ENCODE measurements around the gene HSDL1. TPM values are rescaled to one million over a fixed set of nuclear protein-coding genes. Genes with fewer than 3 reads are reported as not detected.
A peak's percentile ranks its signal among the peaks of the same experiment; 100 is the strongest.

Gene HSDL1
- total and polyA plus RNA-seq, 4 donors = 59.8 to 77.2 (median 71.6) TPM

DNA sequence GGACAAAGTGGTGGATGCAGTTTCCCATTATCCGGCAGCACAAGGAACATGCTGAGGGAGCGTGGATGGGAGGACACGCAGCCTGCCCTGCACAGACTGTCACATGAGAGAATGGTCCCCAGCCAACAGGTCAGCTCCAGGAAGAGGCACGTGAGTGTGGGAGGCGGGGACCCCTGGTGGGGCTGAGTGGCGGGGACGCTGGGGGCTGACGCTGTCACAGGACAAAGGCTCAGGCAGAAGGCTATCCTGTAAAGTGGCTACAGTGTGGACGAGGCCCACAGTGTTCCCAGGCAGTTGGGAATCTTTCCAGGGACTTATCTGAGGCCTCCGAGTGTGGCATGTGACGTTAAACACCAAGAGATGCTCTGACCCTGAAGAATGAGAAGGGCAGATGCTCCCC lies 58.6 kb downstream of the HSDL1 start:
- H3K4me1 ChIP-seq (ENCODE audit: control insufficient read depth, insufficient read depth, low read length) = peaks cover 20% of the 10 kb centered on the region
- H3K4me3 ChIP-seq (ENCODE audit: low read depth, low read length) = no peak overlapping the region
- no peak overlapping the region for H3K27ac ChIP-seq (ENCODE audit: low read depth, low read length)
- peaks cover 67% of the 10 kb centered on the region for H3K36me3 ChIP-seq (ENCODE audit: control insufficient read depth, insufficient read depth, low read length)
- no peak for DNase-seq (ENCODE audit: low read depth in 4 of 6, low spot score in 6 of 6)
- no peaks in the 10 kb centered on the region for H3K9me3 ChIP-seq (ENCODE audit: control insufficient read depth, insufficient read depth, low read length)
- 69% methylated on average over 11 of the region's 11 CpGs for WGBS (ENCODE audit: insufficient coverage)
- H3K27me3 ChIP-seq (ENCODE audit: control insufficient read depth, insufficient read depth, low read length) = no peaks in the 10 kb centered on the region

DNA sequence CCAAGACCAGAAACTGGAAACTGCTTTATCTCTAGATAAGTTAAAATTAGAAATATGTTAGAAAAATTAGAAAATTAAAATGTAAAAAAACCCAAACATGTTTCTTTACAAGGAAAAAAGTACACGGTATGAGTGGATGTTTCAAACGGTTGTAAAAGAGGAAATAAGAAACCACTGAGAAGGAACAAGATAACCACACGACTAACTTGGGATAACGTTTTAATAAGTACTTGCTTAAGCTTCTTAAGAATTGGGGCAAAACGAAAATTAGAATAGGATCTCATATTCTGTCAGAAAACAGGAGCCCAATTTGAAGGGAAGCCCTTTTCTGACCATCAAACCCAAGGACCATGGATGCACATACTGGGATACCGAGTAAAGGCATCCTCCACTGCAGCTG lies 59.2 kb downstream of the HSDL1 start:
- peaks cover 68% of the 10 kb centered on the region for H3K36me3 ChIP-seq (ENCODE audit: control insufficient read depth, insufficient read depth, low read length)
- H3K4me3 ChIP-seq (ENCODE audit: low read depth, low read length) = no peak overlapping the region
- peaks cover 20% of the 10 kb centered on the region for H3K4me1 ChIP-seq (ENCODE audit: control insufficient read depth, insufficient read depth, low read length)
- H3K9me3 ChIP-seq (ENCODE audit: control insufficient read depth, insufficient read depth, low read length) = no peaks in the 10 kb centered on the region
- no peak overlapping the region for H3K27ac ChIP-seq (ENCODE audit: low read depth, low read length)
- DNase-seq (ENCODE audit: low read depth in 4 of 6, low spot score in 6 of 6) = no peak
- H3K27me3 ChIP-seq (ENCODE audit: control insufficient read depth, insufficient read depth, low read length) = no peaks in the 10 kb centered on the region
- 82% methylated on average over 2 of the region's 6 CpGs for WGBS (ENCODE audit: insufficient coverage)

DNA sequence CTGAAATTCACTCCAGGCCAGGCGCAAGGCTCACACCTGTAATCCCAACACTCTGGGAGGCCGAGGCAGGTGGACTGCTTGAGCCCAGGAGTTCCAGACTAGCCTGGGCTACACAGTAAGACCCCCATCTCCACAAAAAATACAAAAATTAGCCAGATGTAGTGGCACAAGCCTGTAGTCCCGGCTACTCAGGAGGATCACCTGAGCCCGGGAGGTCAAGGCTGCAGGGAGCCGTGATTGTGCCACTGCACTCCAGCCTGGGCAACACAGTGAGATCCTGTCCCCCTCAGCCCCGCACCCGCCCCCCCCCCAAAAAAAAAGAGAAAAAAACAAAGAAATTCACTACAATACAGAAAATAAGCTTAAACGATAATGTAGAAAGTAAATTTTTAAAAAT lies 59.7 kb downstream of the HSDL1 start:
- no peaks in the 10 kb centered on the region for H3K9me3 ChIP-seq (ENCODE audit: control insufficient read depth, insufficient read depth, low read length)
- no peak for DNase-seq (ENCODE audit: low read depth in 4 of 6, low spot score in 6 of 6)
- H3K4me3 ChIP-seq (ENCODE audit: low read depth, low read length) = no peak overlapping the region
- H3K27ac ChIP-seq (ENCODE audit: low read depth, low read length) = no peak overlapping the region
- H3K27me3 ChIP-seq (ENCODE audit: control insufficient read depth, insufficient read depth, low read length) = no peaks in the 10 kb centered on the region
- WGBS (ENCODE audit: insufficient coverage) = 100% methylated on average over 3 of the region's 8 CpGs
- peaks cover 20% of the 10 kb centered on the region for H3K4me1 ChIP-seq (ENCODE audit: control insufficient read depth, insufficient read depth, low read length)
- peaks cover 71% of the 10 kb centered on the region for H3K36me3 ChIP-seq (ENCODE audit: control insufficient read depth, insufficient read depth, low read length)

DNA sequence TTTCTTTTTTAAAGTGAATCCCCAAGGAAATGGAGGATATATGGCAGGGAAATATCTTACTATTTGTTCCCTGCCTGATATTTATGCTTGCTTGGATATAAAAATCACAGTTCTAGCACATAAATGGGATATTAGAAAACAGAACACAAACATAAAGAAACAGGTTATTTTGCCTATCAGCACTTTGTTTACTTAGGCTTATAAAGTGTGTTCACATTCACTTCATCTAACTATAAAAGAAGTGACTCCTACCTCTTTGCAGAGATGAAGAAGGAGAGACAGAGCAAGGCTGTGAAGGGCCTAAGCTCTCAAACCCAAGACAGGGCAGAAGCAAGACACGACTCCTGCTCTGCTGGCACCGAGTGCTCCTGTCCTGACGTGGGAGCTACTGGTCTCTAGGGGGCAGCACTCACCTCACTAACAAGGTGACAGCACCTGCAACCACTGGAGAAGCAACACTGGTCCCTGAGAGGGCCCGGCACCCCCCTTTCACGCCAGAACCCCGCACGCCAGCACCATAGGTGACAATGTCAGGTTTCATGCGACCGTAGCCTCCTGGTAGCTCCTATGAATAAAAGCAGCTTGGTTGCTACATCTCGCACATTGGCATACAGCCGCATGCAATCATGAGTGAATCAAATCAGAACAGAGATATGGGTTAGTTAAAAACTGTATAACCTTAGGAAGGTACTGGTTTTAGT lies 60.3 kb downstream of the HSDL1 start:
- H3K4me1 ChIP-seq (ENCODE audit: control insufficient read depth, insufficient read depth, low read length) = peaks cover 20% of the 10 kb centered on the region
- no peaks in the 10 kb centered on the region for H3K27me3 ChIP-seq (ENCODE audit: control insufficient read depth, insufficient read depth, low read length)
- H3K9me3 ChIP-seq (ENCODE audit: control insufficient read depth, insufficient read depth, low read length) = no peaks in the 10 kb centered on the region
- H3K4me3 ChIP-seq (ENCODE audit: low read depth, low read length) = no peak overlapping the region
- DNase-seq (ENCODE audit: low read depth in 4 of 6, low spot score in 6 of 6) = peak in 2 of 6 donors; percentile 60 to 84
- WGBS (ENCODE audit: insufficient coverage) = 47% methylated on average over 11 of the region's 11 CpGs
- peaks cover 72% of the 10 kb centered on the region for H3K36me3 ChIP-seq (ENCODE audit: control insufficient read depth, insufficient read depth, low read length)
- no peak overlapping the region for H3K27ac ChIP-seq (ENCODE audit: low read depth, low read length)

DNA sequence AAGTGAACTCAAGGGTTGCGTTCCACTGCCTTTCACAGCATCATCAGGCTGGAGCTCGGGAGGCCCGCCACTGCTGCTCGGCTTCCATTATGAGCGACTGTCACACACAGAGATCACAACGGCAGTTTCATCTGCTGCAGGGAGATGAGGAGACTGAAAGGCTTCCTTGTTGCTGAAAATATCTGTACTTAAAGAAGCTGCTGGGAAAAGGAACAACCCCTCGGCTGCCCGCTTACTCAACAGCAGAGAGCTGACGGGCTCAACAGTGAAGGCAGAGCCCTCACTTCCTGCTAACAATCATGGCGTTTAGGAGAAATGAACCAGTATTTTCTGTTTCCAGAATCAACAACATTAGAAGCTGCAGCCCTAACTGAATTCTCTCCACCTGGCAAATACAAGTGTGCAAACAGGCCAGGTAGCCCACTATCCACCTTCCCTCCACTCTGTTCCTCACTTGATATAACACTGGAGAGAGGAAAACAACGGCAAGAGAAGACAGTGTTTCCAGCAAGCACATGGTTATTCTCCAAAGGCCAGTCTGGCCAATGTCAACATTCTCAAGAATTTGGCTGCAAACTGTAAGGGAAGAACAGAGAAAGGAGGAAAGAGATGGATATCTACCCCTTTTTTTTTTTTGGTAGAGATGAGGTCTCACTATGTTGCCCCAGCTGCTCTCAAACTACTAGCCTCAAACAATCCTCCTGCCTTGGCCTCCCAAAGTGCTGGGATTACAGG lies 62.0 kb downstream of the HSDL1 start:
- peaks cover 68% of the 10 kb centered on the region for H3K36me3 ChIP-seq (ENCODE audit: control insufficient read depth, insufficient read depth, low read length)
- no peaks in the 10 kb centered on the region for H3K27me3 ChIP-seq (ENCODE audit: control insufficient read depth, insufficient read depth, low read length)
- WGBS (ENCODE audit: insufficient coverage) = 47% methylated on average over 5 of the region's 11 CpGs
- peak in 3 of 6 donors; percentile 15 to 48 (median 21) for DNase-seq (ENCODE audit: low read depth in 4 of 6, low spot score in 6 of 6)
- H3K27ac ChIP-seq (ENCODE audit: low read depth, low read length) = peak overlapping the region; percentile 37
- H3K9me3 ChIP-seq (ENCODE audit: control insufficient read depth, insufficient read depth, low read length) = no peaks in the 10 kb centered on the region
- H3K4me1 ChIP-seq (ENCODE audit: control insufficient read depth, insufficient read depth, low read length) = peaks cover 17% of the 10 kb centered on the region
- H3K4me3 ChIP-seq (ENCODE audit: low read depth, low read length) = no peak overlapping the region

DNA sequence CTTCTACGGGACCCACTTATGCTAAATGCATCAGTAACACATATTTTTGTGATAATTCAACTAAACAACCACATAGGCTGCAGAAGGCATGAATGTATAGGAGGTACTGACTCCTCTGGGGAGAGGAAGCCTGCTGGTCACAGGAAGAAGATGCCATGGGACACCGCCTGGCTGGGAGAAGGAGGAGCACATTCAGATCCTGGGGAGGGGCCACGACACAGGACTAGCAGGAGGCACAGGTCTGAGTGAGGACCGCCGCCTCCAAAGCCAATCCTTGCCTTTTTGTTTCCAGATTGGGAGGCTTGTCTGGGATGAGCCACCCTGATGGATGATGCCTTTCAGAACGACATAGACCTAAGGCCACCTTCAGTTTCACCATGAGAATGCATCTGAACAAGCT lies 62.9 kb downstream of the HSDL1 start:
- H3K9me3 ChIP-seq (ENCODE audit: control insufficient read depth, insufficient read depth, low read length) = no peaks in the 10 kb centered on the region
- 81% methylated on average over 5 of the region's 6 CpGs for WGBS (ENCODE audit: insufficient coverage)
- no peak overlapping the region for H3K4me3 ChIP-seq (ENCODE audit: low read depth, low read length)
- no peak overlapping the region for H3K27ac ChIP-seq (ENCODE audit: low read depth, low read length)
- no peaks in the 10 kb centered on the region for H3K27me3 ChIP-seq (ENCODE audit: control insufficient read depth, insufficient read depth, low read length)
- H3K36me3 ChIP-seq (ENCODE audit: control insufficient read depth, insufficient read depth, low read length) = peaks cover 63% of the 10 kb centered on the region
- no peak for DNase-seq (ENCODE audit: low read depth in 4 of 6, low spot score in 6 of 6)
- H3K4me1 ChIP-seq (ENCODE audit: control insufficient read depth, insufficient read depth, low read length) = peaks cover 17% of the 10 kb centered on the region

DNA sequence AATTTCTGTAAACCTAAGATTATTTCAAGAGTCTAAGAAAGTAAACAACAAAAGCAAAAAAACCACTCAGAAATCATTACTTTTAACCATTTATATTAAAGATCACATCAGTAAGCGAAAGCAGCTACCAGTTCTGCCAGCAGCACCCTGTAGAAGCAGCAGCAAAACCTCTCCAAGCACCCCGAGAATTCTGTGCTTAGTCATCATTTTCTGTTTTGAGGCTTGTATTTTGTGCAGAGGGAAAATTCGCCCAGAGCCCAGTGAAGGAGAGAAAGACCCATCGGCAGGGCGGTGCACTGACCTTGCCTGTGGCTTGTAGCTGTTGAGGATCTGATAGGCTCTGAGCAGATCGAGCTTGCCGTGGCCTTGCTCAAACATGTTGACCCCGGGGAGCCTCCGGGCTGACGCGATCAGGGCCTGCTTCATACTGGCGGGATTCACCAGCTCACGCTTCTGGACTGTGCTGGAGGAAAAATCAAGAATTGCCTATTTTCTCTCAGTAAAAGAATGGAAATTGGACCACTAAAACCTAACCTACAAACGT lies 63.5 kb downstream of the HSDL1 start:
- H3K4me3 ChIP-seq (ENCODE audit: low read depth, low read length) = no peak overlapping the region
- H3K4me1 ChIP-seq (ENCODE audit: control insufficient read depth, insufficient read depth, low read length) = peaks cover 17% of the 10 kb centered on the region
- WGBS (ENCODE audit: insufficient coverage) = 88% methylated on average over 14 of the region's 14 CpGs
- H3K27me3 ChIP-seq (ENCODE audit: control insufficient read depth, insufficient read depth, low read length) = no peaks in the 10 kb centered on the region
- peaks cover 62% of the 10 kb centered on the region for H3K36me3 ChIP-seq (ENCODE audit: control insufficient read depth, insufficient read depth, low read length)
- H3K27ac ChIP-seq (ENCODE audit: low read depth, low read length) = no peak overlapping the region
- DNase-seq (ENCODE audit: low read depth in 4 of 6, low spot score in 6 of 6) = no peak
- no peaks in the 10 kb centered on the region for H3K9me3 ChIP-seq (ENCODE audit: control insufficient read depth, insufficient read depth, low read length)

DNA sequence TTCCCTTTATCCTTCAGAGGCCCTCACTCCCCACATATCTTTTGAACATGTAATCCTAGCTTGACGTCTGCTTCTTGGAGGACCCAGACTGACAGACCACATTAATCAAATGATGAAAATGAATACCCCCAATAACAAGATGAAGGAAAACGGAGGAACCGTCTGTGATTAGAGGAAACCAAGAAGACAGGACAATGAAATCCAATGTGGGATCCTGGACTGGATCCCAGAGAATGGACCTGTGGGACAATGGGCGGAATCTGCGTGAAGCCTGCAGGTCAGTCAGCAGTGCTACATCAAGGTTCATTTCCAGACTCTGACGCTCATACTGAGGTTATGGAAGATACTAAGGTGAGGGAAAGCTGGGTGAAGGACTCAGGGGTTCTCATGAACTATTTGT lies 64.2 kb downstream of the HSDL1 start:
- Histone ChIP-seq H3K36me3 (ENCODE audit: control insufficient read depth, insufficient read depth, low read length) (peaks cover 55% of the 10 kb centered on the region), H3K4me1 (ENCODE audit: control insufficient read depth, insufficient read depth, low read length) (peaks cover 17% of the 10 kb centered on the region), H3K4me3 (ENCODE audit: low read depth, low read length) (no peak overlapping the region), H3K27ac (ENCODE audit: low read depth, low read length) (no peak overlapping the region), H3K27me3 (ENCODE audit: control insufficient read depth, insufficient read depth, low read length) (no peaks in the 10 kb centered on the region), H3K9me3 (ENCODE audit: control insufficient read depth, insufficient read depth, low read length) (no peaks in the 10 kb centered on the region)
- DNase-seq (ENCODE audit: low read depth in 4 of 6, low spot score in 6 of 6) = no peak
- WGBS (ENCODE audit: insufficient coverage) = 98% methylated on average over 4 of the region's 6 CpGs

DNA sequence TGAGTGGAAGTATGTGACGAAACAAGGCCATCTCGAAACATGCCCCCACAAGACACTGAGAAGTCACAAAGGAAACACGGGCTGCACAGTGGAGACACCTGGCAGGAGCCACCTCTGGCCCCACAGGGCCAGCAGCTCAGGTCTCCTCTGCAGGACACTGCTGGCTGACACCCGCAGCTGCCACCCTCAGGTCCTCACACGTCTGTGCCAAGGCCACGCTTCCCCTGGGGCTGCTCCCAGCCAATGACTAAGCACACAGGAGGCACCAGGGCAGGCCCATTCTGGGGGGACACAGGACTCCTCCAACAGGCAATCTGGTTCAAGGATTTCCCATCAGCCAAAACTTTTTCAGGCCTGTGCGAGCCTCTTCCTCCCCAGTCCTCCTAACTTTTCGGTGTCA lies 64.6 kb downstream of the HSDL1 start:
- no peaks in the 10 kb centered on the region for H3K27me3 ChIP-seq (ENCODE audit: control insufficient read depth, insufficient read depth, low read length)
- no peaks in the 10 kb centered on the region for H3K9me3 ChIP-seq (ENCODE audit: control insufficient read depth, insufficient read depth, low read length)
- H3K4me1 ChIP-seq (ENCODE audit: control insufficient read depth, insufficient read depth, low read length) = peaks cover 17% of the 10 kb centered on the region
- no peak overlapping the region for H3K27ac ChIP-seq (ENCODE audit: low read depth, low read length)
- peaks cover 56% of the 10 kb centered on the region for H3K36me3 ChIP-seq (ENCODE audit: control insufficient read depth, insufficient read depth, low read length)
- no peak overlapping the region for H3K4me3 ChIP-seq (ENCODE audit: low read depth, low read length)
- DNase-seq (ENCODE audit: low read depth in 4 of 6, low spot score in 6 of 6) = no peak
- 91% methylated on average over 8 of the region's 8 CpGs for WGBS (ENCODE audit: insufficient coverage)

DNA sequence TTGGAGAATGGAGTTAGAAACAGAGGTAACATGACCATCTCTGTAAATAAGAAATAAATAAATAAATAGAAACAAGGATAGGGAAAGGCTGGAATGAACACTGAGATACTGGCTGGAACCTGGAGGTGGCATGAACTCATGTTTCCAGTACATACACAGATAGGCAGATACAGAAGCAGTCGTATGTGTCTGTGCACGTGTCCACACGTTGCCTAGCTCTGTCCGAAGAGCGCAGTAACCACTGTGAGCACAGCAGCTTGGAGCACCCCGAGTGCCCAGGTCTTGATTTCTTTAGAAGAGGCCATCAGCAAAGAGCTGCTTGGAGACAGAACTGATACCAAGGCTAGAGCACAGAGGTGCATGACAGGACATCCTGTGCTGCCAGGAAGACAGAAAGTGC lies 65.3 kb downstream of the HSDL1 start:
- DNase-seq (ENCODE audit: low read depth in 4 of 6, low spot score in 6 of 6) = no peak
- H3K36me3 ChIP-seq (ENCODE audit: control insufficient read depth, insufficient read depth, low read length) = peaks cover 53% of the 10 kb centered on the region
- H3K27me3 ChIP-seq (ENCODE audit: control insufficient read depth, insufficient read depth, low read length) = no peaks in the 10 kb centered on the region
- peaks cover 12% of the 10 kb centered on the region for H3K4me1 ChIP-seq (ENCODE audit: control insufficient read depth, insufficient read depth, low read length)
- 95% methylated on average over 6 of the region's 6 CpGs for WGBS (ENCODE audit: insufficient coverage)
- H3K4me3 ChIP-seq (ENCODE audit: low read depth, low read length) = no peak overlapping the region
- H3K27ac ChIP-seq (ENCODE audit: low read depth, low read length) = no peak overlapping the region
- H3K9me3 ChIP-seq (ENCODE audit: control insufficient read depth, insufficient read depth, low read length) = no peaks in the 10 kb centered on the region

Data from spinal cord (tissue), 10 donors.